NOMO-1 treated with DMSO at 0.1 percent for 48 hours (cell line): ENCODE results near the gene GPRC5D.
A peak's percentile ranks its signal among the peaks of the same experiment; 100 is the strongest.

ENCODE experiments used
- DNase-seq: peaks from one replicate; lab custom pipeline; 2025; ENCODE audit not compliant: unreplicated experiment; lab: John Stamatoyannopoulos, UW

Gene GPRC5D

GRCh38 chr12:12952036-12952435, at the start of gene GPRC5D:
Gene GPRC5D, minus strand, starts transcription at chr12:12952170. Its CDS starts 1,786 bp downstream, at chr12:12950384.
- no peak for DNase-seq

GRCh38 chr12:13001775-13002040, 49.7 kb upstream of the GPRC5D start:
- DNase-seq, result no peak

DNA sequence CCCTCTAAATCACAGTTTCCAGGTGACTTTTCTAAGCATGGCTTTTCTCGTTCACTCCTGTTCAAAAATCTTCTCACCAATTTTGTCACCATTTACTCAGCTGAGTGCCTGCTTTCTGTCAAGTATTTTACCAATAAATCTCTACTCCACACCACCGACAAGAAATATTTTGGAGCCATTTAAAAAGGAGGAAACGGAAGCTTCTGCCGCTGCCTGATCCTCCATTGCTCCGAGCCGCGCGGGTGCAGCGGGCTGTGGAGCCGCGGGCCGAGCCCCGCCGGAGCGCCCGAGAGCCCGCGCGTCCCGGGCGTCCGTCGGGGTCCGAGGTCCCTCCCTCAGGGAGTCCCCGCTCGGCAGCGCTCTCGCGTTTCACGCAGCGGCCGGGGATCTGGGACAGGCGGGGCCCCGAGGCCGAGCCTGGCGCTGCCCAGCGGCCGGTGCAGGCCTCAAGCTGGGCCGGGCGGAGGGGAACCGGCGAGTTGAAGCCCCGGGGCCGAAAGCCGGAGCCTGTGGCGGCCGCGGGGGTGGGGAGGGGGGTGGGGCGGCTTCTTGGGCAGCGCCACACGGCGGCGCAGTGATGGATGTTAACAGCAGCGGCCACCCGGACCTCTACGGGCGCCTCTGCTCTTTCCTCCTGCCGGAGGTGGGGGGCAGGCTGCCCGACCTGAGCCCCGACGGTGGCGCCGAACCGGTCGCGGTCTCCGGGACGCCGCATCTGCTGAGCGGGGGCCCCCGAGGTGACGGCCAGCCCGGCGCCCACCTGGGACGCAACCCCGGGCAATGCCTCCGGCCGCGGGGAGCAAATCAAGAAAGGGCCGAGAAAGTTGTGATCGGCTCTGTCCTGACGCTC, 49.2 kb upstream of the GPRC5D start:
- DNase-seq, result peak; percentile 47

DNA sequence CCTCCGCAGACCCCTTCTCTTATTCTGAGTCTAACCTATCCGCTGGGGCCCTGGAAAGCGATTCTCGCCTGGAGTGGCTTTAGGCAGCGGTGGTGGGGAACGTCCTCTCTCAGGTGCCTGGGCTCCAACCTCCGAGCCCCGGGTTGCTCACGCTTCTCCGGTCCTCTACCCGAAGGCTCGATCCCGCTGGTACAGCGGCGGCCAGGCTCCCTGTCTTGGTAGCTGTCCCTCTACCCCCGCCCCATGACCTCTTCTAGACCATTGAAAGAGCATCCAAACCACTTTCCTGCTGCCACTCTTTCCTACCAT, 48.6 kb upstream of the GPRC5D start:
- no peak for DNase-seq

DNA sequence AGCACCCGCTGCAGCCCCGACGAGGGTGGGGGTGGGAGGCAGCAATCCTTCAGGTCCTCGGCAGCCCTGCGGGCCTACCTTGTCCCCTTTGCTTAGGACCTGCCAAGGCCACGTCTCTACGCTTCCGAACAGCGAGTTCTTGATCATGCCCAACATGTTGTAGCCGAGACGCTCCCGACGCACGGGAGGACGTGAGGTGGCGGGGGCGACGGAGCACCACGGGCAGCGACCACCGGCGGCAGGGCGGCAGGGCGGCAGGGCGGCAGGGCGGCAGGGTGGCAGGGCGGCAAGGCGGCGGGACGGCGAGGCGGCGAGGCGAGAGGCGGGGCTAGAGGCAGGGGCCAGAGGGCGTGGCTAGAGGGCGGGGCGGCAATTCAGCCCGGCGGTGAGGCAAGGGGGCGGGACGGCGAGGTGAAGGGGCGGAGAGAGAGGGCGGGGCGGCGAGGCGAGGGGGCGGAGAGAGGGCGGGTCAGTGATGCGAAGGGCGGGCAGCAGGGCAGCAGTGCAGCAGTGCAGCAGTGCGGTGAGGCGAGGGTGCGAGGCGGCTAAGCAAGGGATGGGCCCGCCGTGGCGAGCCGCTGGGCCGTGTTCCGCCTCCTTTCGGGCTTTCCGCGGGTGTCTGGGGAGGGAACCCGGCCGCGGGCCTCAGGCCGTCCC, 48.1 kb upstream of the GPRC5D start, which contains the start of gene HEBP1:
Gene HEBP1, minus strand, starts transcription at position 307 of the 657 bp plus-strand sequence. Its CDS starts 151 bp downstream, at position 156.
- peak; percentile 79 for DNase-seq

DNA sequence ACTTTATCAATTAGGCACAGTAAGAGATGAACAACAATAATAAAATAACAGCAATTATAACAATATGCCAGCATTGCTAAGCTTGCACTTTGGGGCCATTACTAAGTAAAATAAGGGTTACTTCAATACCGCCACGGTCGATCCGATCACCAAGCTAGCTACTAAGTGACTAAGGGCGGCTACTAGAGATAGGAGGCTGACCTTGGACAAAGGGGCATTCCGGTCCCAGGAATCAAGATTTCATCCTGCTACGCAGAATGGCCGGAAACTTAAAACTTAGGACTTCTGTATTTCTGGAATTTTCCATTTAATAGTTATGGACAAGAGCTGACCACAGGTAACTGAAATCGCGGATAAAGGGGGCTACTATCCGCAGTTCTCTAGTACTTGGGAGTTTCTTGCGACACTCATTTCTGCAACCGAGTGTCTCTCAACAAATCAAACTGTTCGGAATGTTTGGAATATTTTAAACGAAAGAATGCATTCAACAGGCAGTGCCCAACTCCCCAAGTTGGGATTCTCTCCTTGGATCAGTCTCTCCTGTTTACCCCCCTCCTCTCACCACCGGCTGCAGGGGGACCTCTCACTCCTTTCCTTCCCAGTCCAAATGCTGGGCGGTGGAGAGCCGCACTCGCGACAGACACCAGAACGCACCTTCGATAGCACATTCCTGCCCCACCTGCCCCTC, 47.4 kb upstream of the GPRC5D start:
- DNase-seq, result no peak

DNA sequence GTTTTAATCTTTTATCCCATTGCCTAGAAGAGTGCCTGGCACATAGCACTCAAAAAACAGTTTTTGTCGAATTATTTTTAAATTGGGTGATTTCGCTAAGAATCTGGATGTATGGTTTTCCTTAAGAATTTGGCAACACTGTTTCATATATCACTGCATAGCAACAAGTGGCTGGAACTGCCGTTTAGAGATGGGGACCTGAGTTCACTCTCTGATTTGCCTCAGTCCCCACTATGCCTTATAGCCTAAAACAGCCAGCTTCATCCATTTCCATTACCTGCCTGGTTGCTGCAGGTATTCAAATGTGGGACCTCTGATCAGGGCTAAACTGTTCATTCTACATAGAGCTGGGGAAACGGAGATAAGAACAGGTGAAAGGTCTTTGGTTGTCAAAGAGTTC, 46.3 kb upstream of the GPRC5D start:
- DNase-seq, result no peak

- no peak for DNase-seq
Observed at GRCh38 chr12:12997734-12998133, 45.8 kb upstream of the GPRC5D start.

DNA sequence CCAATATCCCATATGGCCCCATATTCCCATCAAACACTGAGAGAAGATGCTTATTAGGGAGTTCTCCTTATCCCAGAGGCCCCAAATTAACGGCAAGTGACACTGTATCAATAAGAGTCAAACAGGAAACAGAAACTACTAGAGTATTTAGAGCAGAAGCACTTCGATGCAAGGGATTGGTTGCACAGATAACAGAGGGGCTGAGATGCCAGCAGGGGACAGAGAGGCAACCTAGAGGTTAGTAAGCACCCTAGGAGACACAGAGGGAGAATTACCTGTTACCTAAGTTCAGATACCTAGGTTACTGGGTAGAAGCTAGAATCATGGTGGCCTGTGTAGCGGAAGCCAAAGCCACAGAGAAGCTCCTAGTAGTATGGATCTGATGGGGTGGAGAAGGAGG, 45.2 kb upstream of the GPRC5D start:
- no peak for DNase-seq

DNA sequence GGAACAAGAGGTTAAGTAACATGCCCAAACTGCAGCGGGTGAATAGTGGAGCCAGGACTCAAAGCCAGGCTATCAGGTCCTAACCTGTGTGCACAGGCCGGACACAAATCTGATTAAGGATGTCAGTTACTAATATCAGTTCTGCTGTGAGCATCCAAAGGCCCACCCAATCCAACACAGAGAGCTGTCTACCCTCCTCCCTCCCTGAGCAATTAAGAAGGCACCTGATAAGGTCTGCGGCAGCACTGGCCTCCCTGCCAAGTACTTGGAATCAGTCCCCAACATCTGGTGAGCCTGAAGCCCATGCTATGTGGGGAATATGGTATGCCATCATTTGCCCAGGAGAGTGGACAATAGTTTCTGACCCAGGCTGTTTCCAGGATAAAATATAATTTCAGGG, 44.2 kb upstream of the GPRC5D start:
- no peak for DNase-seq

GRCh38 chr12:12995088-12995487, 43.1 kb upstream of the GPRC5D start:
- DNase-seq, result no peak

DNA sequence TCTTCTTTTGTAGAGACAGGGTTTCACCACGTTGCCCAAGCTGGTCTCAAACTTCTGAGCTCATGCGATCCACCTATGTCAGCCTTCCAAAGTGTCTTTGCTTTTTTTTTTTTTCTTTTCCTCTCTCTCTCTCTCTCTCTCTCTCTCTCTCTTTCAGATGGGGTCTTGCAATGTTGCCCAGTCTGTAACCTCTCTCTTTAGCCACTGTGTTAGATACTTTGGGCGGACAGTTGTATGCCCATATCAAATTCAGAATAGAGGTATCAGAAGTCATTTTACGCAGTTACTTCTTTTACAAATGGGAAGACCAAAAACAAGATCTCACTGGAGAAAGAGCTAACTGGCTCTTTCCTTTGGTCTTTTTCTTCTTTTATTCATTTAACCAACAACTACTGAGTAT, 41.4 kb upstream of the GPRC5D start:
- DNase-seq, result no peak

- peak; percentile 82 for DNase-seq
Observed at GRCh38 chr12:12992418-12993130, 40.6 kb upstream of the GPRC5D start.

- no peak for DNase-seq
Observed at GRCh38 chr12:12990700-12991468, 38.9 kb upstream of the GPRC5D start.

- no peak for DNase-seq
Observed at GRCh38 chr12:12987421-12987820, 35.5 kb upstream of the GPRC5D start.

- DNase-seq, result no peak
Observed at GRCh38 chr12:12986775-12987331, 34.9 kb upstream of the GPRC5D start.

DNA sequence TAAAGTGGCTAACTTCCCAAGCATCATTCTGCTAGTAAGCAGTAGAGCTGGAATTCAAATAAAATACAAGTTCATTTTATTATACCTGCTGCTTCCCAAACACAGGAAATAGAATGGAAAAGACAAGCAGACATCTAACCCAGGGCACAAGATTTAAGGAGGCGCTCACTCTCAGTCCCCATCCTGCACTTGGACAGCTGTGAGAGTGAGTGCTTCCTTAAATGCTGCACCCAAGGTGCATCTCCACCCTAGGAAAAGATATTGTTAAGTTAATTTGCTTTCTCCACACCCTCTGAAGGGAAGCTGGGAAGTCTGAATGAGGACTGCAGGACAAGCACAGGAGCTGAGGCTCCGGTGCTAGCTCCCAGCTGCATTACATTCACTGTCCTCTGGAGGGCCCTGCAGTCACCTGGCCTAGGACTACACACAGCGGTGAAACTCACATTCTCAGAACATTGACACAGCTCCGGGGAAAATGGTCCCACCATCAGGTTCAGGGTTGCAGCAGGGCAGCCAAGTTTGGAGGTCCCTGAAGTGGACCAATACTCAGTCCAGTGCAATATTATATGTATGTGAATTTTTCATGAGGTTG, 33.9 kb upstream of the GPRC5D start:
- DNase-seq, result peak; percentile 32

DNA sequence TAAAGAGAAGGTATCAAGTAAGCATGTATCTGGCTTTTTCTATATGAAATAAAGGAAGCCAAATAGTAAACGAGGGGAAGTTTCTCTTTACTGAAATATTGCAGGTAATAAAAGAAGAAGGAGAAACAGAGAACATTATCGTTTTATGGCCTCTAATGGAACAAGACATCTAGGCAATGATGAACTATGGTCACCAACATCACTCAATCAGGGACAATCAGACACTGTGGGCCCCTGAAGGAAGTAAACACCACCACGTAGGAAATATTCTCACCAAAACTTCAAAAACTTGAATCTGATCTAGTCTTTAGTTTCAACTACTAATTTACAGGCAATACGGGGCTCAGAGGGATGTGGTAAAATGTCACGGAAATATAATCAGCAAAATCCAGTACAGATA, 32.2 kb upstream of the GPRC5D start:
- no peak for DNase-seq

GRCh38 chr12:12983420-12984035, 31.6 kb upstream of the GPRC5D start:
- peak; percentile 3 for DNase-seq

- no peak for DNase-seq
Observed at GRCh38 chr12:12982331-12982730, 30.4 kb upstream of the GPRC5D start.
